DOHH2 (cell line): ENCODE measurements around the gene CWC25.

Experiments
- CTCF ChIP-seq: fragments of 200-600 bp; sonication (generic); IDR thresholded peaks from one replicate; pipeline ENCODE4 v1.5.1; 2014; ENCODE audit warnings: antibody characterized with exemption, mild to moderate bottlenecking, low read depth, low read length; ENCODE audit not compliant: poor library complexity, severe bottlenecking
- EZH2phosphoT487 ChIP-seq: fragments of 200-600 bp; sonication (generic); IDR thresholded peaks from 2 replicates; pipeline ENCODE4 v1.6.1; 2017; ENCODE audit warnings: borderline replicate concordance, mild to moderate bottlenecking, antibody characterized with exemption, low read length, moderate library complexity, mixed read lengths

- no peak for TF ChIP-seq EZH2phosphoT487
- TF ChIP-seq CTCF, result no peak
Observed at GRCh38 chr17:38794221-38794620, 30.9 kb downstream of the CWC25 start.
